HCT116 (cell line): Measurements from ENCODE around the gene AP5Z1. TPM values are rescaled to one million over a fixed set of nuclear protein-coding genes. Genes with fewer than 3 reads are reported as not detected.

Experiments used
- ATAC-seq: fragments of 200-7000 bp; cut with Tn5 transposase; 2 replicates; pipeline ENCODE4 v1.9.1; 2020; ENCODE audit warnings: mild to moderate bottlenecking, moderate library complexity
- BruUV-seq: library from RNA; stranded (reverse); fragments of 400-500 nt; replicated peaks from 2 replicates; lab custom pipeline; 2021; lab: Mats Ljungman, UMichigan
- CTCF ChIA-PET: fragments of 300-600 bp; sonication (Branson Sonifier 250); formaldehyde crosslinking; loops from one replicate; lab custom pipeline; 2021; ENCODE audit warnings: antibody characterized with exemption; lab: Charles Lee
- POLR2A ChIA-PET: fragments of 300-600, 350-600 bp; sonication (Branson Sonifier 250); formaldehyde crosslinking; loops from one replicate; lab custom pipeline; 2021; ENCODE audit warnings: antibody characterized with exemption; lab: Charles Lee
- RAD21 ChIA-PET, 2 experiments: fragments of 300-600 bp; sonication (Branson Sonifier 250); formaldehyde crosslinking; loops; one replicate each; lab custom pipeline; 2023; ENCODE audit warnings: low total read pairs in 2 of 2; ENCODE audit not compliant: uncharacterized antibody in 2 of 2, unreplicated experiment in 2 of 2, low non-redundant PET in 1 of 2; lab: Charles Lee
- DNase-seq: peaks from one replicate; pipeline ENCODE4 v3.0.0-alpha.2; 2010; ENCODE audit warnings: low read depth, low spot score
- H2AFZ ChIP-seq: fragments of 200-600 bp; shearing (Covaris generic), sonication (generic); 2 replicates; pipeline ENCODE4 v1.6.1; 2017; ENCODE audit warnings: low read depth, mixed run types, mixed read lengths, antibody characterized with exemption, low read length; ENCODE audit not compliant: poor library complexity, severe bottlenecking
- H3K27ac ChIP-seq: 2 replicates; pipeline ENCODE4 v1.5.1; 2012; ENCODE audit warnings: low read depth, low read length
- H3K27me3 ChIP-seq: fragments of 200-600 bp; sonication (generic); 2 replicates; pipeline ENCODE4 v1.6.1; 2016; ENCODE audit warnings: mixed run types, low read length, mixed read lengths; ENCODE audit not compliant: insufficient read depth
- H3K36me3 ChIP-seq, 2 experiments: fragments of 200-500 bp in 1 of 2; fragments of 200-600 bp in 1 of 2; sonication (Bioruptor generic) in 1 of 2; sonication (generic) in 1 of 2; 2 replicates each; pipeline versions ENCODE4 v1.5.1 to v1.6.1; 2014 to 2016; ENCODE audit warnings: low read length in 2 of 2, inconsistent platforms in 1 of 2, mixed read lengths in 1 of 2, mixed run types in 1 of 2; ENCODE audit not compliant: insufficient read depth in 2 of 2, control insufficient read depth in 1 of 2
- H3K4me1 ChIP-seq, 2 experiments: fragments of 200-600 bp in 1 of 2; sonication (generic) in 1 of 2; 2 replicates each; pipeline versions ENCODE4 v1.5.1 to v1.6.1; 2012 to 2017; ENCODE audit warnings: low read length in 2 of 2, inconsistent platforms in 1 of 2, mild to moderate bottlenecking in 1 of 2, mixed read lengths in 1 of 2, mixed run types in 1 of 2, moderate library complexity in 1 of 2; ENCODE audit not compliant: insufficient read depth in 2 of 2, control insufficient read depth in 1 of 2
- H3K4me2 ChIP-seq: fragments of 200-600 bp; sonication (generic); 2 replicates; pipeline ENCODE4 v1.6.1; 2017; ENCODE audit warnings: mixed run types, low read length, mixed read lengths
- H3K4me3 ChIP-seq, 2 experiments: fragments of 200-600 bp in 1 of 2; sonication (generic) in 1 of 2; replicated peaks in 1 of 2; 2 replicates each; pipeline ENCODE4 v1.5.1; 2011 to 2016; ENCODE audit warnings: low read length in 2 of 2, control low read depth in 1 of 2, low read depth in 1 of 2, mild to moderate bottlenecking in 1 of 2, mixed read lengths in 1 of 2, mixed run types in 1 of 2
- H3K79me2 ChIP-seq: fragments of 200-600 bp; sonication (generic); 2 replicates; pipeline ENCODE4 v1.6.1; 2017; ENCODE audit warnings: mild to moderate bottlenecking, mixed run types, low read length, moderate library complexity, mixed read lengths; ENCODE audit not compliant: insufficient read depth
- H3K9ac ChIP-seq: fragments of 200-600 bp; sonication (generic); 2 replicates; pipeline ENCODE4 v1.6.1; 2016; ENCODE audit warnings: low read length, mixed read lengths
- H3K9me2 ChIP-seq: fragments of 200-600 bp; sonication (generic), shearing (Covaris generic); 2 replicates; pipeline ENCODE4 v1.6.1; 2017; ENCODE audit warnings: mixed run types, mild to moderate bottlenecking, moderate library complexity; ENCODE audit not compliant: insufficient read depth
- H3K9me3 ChIP-seq, 2 experiments: fragments of 200-500 bp in 1 of 2; fragments of 200-600 bp in 1 of 2; sonication (Bioruptor generic) in 1 of 2; sonication (generic) in 1 of 2; 2 replicates each; pipeline ENCODE4 v1.6.1; 2014 to 2017; ENCODE audit warnings: low read length in 2 of 2, mixed read lengths in 2 of 2, inconsistent platforms in 1 of 2, low read depth in 1 of 2, mild to moderate bottlenecking in 1 of 2, mixed run types in 1 of 2, moderate library complexity in 1 of 2; ENCODE audit not compliant: control insufficient read depth in 1 of 2, insufficient read depth in 1 of 2
- H4K20me1 ChIP-seq: fragments of 200-600 bp; sonication (generic), shearing (Covaris generic); 2 replicates; pipeline ENCODE4 v1.6.1; 2017; ENCODE audit warnings: mixed run types, mild to moderate bottlenecking, moderate library complexity; ENCODE audit not compliant: insufficient read depth
- CBX3 ChIP-seq: IDR thresholded peaks from 2 replicates; pipeline ENCODE4 v1.6.1; 2012; ENCODE audit warnings: low read depth
- EGR1 ChIP-seq: IDR thresholded peaks from 2 replicates; pipeline ENCODE4 v1.6.1; 2012; ENCODE audit warnings: low read depth
- EZH2 ChIP-seq: fragments of 200-600 bp; sonication (generic); IDR thresholded peaks from 2 replicates; pipeline ENCODE4 v1.6.1; 2017; ENCODE audit warnings: antibody characterized with exemption, mixed run types
- FOSL1 ChIP-seq: IDR thresholded peaks from 2 replicates; pipeline ENCODE4 v1.6.1; 2012; ENCODE audit warnings: low read depth
- POLR2A ChIP-seq: IDR thresholded peaks from 2 replicates; pipeline ENCODE4 v1.7.0; 2011; ENCODE audit warnings: borderline replicate concordance; ENCODE audit not compliant: insufficient read depth, insufficient read length; ENCODE audit errors: extremely low read depth
- SIN3A ChIP-seq: IDR thresholded peaks from 2 replicates; pipeline ENCODE4 v1.6.1; 2012; ENCODE audit warnings: low read depth
- SP1 ChIP-seq: IDR thresholded peaks from 2 replicates; pipeline ENCODE4 v1.6.1; 2012; ENCODE audit warnings: low read depth
- SRF ChIP-seq: IDR thresholded peaks from 2 replicates; pipeline ENCODE4 v1.6.1; 2012; ENCODE audit warnings: low read depth
- YY1 ChIP-seq: IDR thresholded peaks from 2 replicates; pipeline ENCODE4 v1.6.1; 2011; ENCODE audit warnings: low read length, low read depth, moderate library complexity, mild to moderate bottlenecking; ENCODE audit not compliant: insufficient replicate concordance; ENCODE audit errors: extremely low read depth
- ZNF274 ChIP-seq: fragments of 200-500 bp; sonication (Bioruptor generic); IDR thresholded peaks from 2 replicates; pipeline ENCODE4 v1.6.1; 2014; ENCODE audit warnings: mild to moderate bottlenecking, low read depth, low read length, inconsistent platforms
- intact Hi-C: fragments of 100-400 bp; cut with micrococcal nuclease; formaldehyde crosslinking; loops from 2 replicates; pipeline ENCODE4 v1.10.0; 2022
- total RNA-seq: library from RNA; stranded (reverse); gene quantifications from one replicate; pipeline ENCODE4 v1.2.1, GENCODE V29; 2021; ENCODE audit not compliant: unreplicated experiment
- TF ChIP-seq, protein P1 (sequence below), 3 experiments: fragments of 200-600 bp in 1 of 3; sonication (generic) in 1 of 3; IDR thresholded peaks in 2 of 3; conservative IDR thresholded peaks in 1 of 3; 2 replicates each; pipeline ENCODE4 v1.5.1; 2012 to 2017; ENCODE audit warnings: low read depth in 2 of 3, low read length in 2 of 3, antibody characterized with exemption in 1 of 3, borderline replicate concordance in 1 of 3, control low read depth in 1 of 3, mild to moderate bottlenecking in 1 of 3, mixed read lengths in 1 of 3, mixed run types in 1 of 3, moderate library complexity in 1 of 3; ENCODE audit not compliant: insufficient read depth in 1 of 3
- TF ChIP-seq, protein P2 (sequence below): IDR thresholded peaks from 2 replicates; pipeline ENCODE4 v1.6.1; 2012; ENCODE audit warnings: low read depth
- TF ChIP-seq, protein P3 (sequence below): IDR thresholded peaks from 2 replicates; pipeline ENCODE4 v1.6.1; 2012

The AP5Z1 gene
- total RNA-seq, 1 experiment from 2014 or later: 23.2 TPM

DNA sequence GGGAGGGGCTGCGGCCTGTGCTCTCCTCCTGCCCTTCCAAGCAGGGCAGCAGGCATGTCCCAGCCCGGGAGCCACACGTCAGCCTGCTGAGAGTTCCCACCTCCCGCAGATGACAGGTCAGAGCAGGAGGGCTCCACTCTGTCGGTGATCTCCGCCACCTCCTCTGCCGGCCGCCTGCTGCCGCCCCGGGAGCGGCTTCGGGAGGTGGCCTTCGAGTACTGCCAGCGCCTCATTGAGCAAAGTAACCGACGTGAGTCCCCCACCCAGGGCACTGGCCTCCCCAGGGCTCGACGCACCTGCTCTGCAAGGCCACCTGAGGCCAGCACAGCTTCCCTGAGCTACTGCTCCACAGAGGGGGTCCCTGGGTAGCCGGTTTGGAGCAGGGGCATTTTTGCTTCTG is 9.4 kb downstream of the AP5Z1 start:
- no peak overlapping the region for H2AFZ ChIP-seq
- peaks cover 0 to 2% of the 10 kb centered on the region in 2 experiments; a peak in 1 of 4 replicates for H3K36me3 ChIP-seq
- no peak overlapping the region for H3K4me3 ChIP-seq
- no peak for DNase-seq
- no peaks in the 10 kb centered on the region for H4K20me1 ChIP-seq
- no peaks in the 10 kb centered on the region for H3K9me3 ChIP-seq
- H3K4me2 ChIP-seq: no peak overlapping the region
- H3K27me3 ChIP-seq: no peaks in the 10 kb centered on the region
- RAD21 ChIA-PET: no interaction called here
- intact Hi-C loops: no loop called here
- no peaks in the 10 kb centered on the region for H3K4me1 ChIP-seq
- no peak overlapping the region for H3K27ac ChIP-seq
- TF ChIP-seq EZH2 (no peak), POLR2A (no peak), YY1 (no peak), FOSL1 (no peak), EGR1 (no peak)
- TF ChIP-seq, protein P1, sequence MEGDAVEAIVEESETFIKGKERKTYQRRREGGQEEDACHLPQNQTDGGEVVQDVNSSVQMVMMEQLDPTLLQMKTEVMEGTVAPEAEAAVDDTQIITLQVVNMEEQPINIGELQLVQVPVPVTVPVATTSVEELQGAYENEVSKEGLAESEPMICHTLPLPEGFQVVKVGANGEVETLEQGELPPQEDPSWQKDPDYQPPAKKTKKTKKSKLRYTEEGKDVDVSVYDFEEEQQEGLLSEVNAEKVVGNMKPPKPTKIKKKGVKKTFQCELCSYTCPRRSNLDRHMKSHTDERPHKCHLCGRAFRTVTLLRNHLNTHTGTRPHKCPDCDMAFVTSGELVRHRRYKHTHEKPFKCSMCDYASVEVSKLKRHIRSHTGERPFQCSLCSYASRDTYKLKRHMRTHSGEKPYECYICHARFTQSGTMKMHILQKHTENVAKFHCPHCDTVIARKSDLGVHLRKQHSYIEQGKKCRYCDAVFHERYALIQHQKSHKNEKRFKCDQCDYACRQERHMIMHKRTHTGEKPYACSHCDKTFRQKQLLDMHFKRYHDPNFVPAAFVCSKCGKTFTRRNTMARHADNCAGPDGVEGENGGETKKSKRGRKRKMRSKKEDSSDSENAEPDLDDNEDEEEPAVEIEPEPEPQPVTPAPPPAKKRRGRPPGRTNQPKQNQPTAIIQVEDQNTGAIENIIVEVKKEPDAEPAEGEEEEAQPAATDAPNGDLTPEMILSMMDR (IDR thresholded peaks at IDR 0.05 in 2 of 3, conservative IDR thresholded peaks at IDR 0.05 in 1 of 3; ENCODE audit: borderline replicate concordance in 1 of 3, insufficient read depth in 1 of 3, low read depth in 2 of 3, low read length in 2 of 3): no peak
- no peaks in the 10 kb centered on the region for H3K9me2 ChIP-seq
- no peaks in the 10 kb centered on the region for H3K79me2 ChIP-seq
- POLR2A ChIA-PET: no interaction called here
- no TSS peak for BruUV-seq
- no peak overlapping the region for H3K9ac ChIP-seq
- CTCF ChIA-PET: no interaction called here
- ATAC-seq: no peak

DNA sequence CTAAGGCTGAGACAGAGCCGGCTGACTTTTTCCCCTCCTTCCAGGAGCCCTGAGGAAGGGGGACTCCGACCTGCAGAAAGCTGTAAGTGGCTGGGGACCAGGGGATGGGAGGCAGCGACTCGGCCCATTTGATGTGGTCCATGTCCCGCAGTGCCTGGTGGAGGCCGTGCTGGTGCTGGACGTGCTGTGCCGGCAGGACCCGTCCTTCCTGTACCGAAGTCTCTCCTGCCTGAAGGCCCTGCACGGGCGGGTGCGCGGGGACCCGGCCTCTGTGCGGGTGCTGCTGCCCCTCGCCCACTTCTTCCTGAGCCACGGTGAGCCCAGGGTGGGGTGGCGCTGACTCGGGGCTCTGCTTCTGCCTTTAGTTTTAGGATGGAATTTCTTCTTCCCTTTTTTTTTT is 9.9 kb downstream of the AP5Z1 start:
- intact Hi-C loops: no loop called here
- no peaks in the 10 kb centered on the region for H4K20me1 ChIP-seq
- no peaks in the 10 kb centered on the region for H3K9me3 ChIP-seq
- H3K36me3 ChIP-seq: peaks cover 0 to 2% of the 10 kb centered on the region in 2 experiments; a peak in 1 of 4 replicates
- ChIA-PET CTCF (no interaction called here), RAD21 (no interaction called here), POLR2A (no interaction called here)
- H3K4me2 ChIP-seq: no peak overlapping the region
- no peak for ATAC-seq
- H3K9me2 ChIP-seq: no peaks in the 10 kb centered on the region
- no TSS peak for BruUV-seq
- H2AFZ ChIP-seq: no peak overlapping the region
- no peaks in the 10 kb centered on the region for H3K27me3 ChIP-seq
- H3K27ac ChIP-seq: no peak overlapping the region
- H3K79me2 ChIP-seq: no peaks in the 10 kb centered on the region
- H3K4me1 ChIP-seq: no peaks in the 10 kb centered on the region
- no peak overlapping the region for H3K4me3 ChIP-seq
- H3K9ac ChIP-seq: no peak overlapping the region
- DNase-seq: no peak
- TF ChIP-seq SP1 (no peak), CBX3 (no peak), SRF (no peak), ZNF274 (no peak), POLR2A (no peak), SIN3A (no peak)
- TF ChIP-seq, protein P2, sequence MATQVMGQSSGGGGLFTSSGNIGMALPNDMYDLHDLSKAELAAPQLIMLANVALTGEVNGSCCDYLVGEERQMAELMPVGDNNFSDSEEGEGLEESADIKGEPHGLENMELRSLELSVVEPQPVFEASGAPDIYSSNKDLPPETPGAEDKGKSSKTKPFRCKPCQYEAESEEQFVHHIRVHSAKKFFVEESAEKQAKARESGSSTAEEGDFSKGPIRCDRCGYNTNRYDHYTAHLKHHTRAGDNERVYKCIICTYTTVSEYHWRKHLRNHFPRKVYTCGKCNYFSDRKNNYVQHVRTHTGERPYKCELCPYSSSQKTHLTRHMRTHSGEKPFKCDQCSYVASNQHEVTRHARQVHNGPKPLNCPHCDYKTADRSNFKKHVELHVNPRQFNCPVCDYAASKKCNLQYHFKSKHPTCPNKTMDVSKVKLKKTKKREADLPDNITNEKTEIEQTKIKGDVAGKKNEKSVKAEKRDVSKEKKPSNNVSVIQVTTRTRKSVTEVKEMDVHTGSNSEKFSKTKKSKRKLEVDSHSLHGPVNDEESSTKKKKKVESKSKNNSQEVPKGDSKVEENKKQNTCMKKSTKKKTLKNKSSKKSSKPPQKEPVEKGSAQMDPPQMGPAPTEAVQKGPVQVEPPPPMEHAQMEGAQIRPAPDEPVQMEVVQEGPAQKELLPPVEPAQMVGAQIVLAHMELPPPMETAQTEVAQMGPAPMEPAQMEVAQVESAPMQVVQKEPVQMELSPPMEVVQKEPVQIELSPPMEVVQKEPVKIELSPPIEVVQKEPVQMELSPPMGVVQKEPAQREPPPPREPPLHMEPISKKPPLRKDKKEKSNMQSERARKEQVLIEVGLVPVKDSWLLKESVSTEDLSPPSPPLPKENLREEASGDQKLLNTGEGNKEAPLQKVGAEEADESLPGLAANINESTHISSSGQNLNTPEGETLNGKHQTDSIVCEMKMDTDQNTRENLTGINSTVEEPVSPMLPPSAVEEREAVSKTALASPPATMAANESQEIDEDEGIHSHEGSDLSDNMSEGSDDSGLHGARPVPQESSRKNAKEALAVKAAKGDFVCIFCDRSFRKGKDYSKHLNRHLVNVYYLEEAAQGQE: no peak
- TF ChIP-seq, protein P3, sequence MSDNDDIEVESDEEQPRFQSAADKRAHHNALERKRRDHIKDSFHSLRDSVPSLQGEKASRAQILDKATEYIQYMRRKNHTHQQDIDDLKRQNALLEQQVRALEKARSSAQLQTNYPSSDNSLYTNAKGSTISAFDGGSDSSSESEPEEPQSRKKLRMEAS: no peak
- TF ChIP-seq, protein P1 (IDR thresholded peaks at IDR 0.05 in 2 of 3, conservative IDR thresholded peaks at IDR 0.05 in 1 of 3; ENCODE audit: borderline replicate concordance in 1 of 3, insufficient read depth in 1 of 3, low read depth in 2 of 3, low read length in 2 of 3): no peak
